Left ventricle myocardium inferior (tissue), 1 donor: ENCODE measurements around the gene UBE2QL1. TPM values are rescaled to one million over a fixed set of nuclear protein-coding genes. Genes with fewer than 3 reads are reported as not detected.

Experiments used
- DNase-seq: peaks from one replicate; pipeline ENCODE4 v3.0.0-alpha.2; 2020
- H3K27ac ChIP-seq: fragments of 200-600 bp; replicated peaks from 2 replicates; pipeline ENCODE4 v1.8.0; 2021
- H3K27me3 ChIP-seq: fragments of 200-600 bp; 2 replicates; pipeline ENCODE4 v1.8.0; 2021; ENCODE audit warnings: low read depth
- H3K36me3 ChIP-seq: fragments of 200-600 bp; 2 replicates; pipeline ENCODE4 v1.8.0; 2021
- H3K4me1 ChIP-seq: fragments of 200-600 bp; 2 replicates; pipeline ENCODE4 v1.8.0; 2021
- H3K4me3 ChIP-seq: fragments of 200-600 bp; 2 replicates; pipeline ENCODE4 v1.8.0; 2021; ENCODE audit warnings: mild to moderate bottlenecking, moderate library complexity
- H3K9me3 ChIP-seq: fragments of 200-600 bp; replicated peaks from 2 replicates; pipeline ENCODE4 v1.8.0; 2021
- CTCF ChIP-seq: fragments of 200-600 bp; IDR thresholded peaks from 2 replicates; pipeline ENCODE4 v1.8.0; 2021; ENCODE audit warnings: antibody characterized with exemption, mild to moderate bottlenecking, borderline replicate concordance
- intact Hi-C: fragments of 100-400 bp; cut with micrococcal nuclease; formaldehyde crosslinking; loops from one replicate; pipeline ENCODE4 v1.11.0; 2022
- total RNA-seq: library from RNA; stranded (reverse); fragmentation: NEBNext Ultra II Directional; extraction: Animal tissue kit (Norgen Biotek cat#: 25700); gene quantifications from one replicate; pipeline ENCODE4 v1.2.1, GENCODE V29; 2021
- donor health status: DM: no; HTN: yes; CAD: no; lungs with severe emphysema.

The UBE2QL1 gene
- total RNA-seq, 1 donor from 2014 or later, result 25.5 TPM

DNA sequence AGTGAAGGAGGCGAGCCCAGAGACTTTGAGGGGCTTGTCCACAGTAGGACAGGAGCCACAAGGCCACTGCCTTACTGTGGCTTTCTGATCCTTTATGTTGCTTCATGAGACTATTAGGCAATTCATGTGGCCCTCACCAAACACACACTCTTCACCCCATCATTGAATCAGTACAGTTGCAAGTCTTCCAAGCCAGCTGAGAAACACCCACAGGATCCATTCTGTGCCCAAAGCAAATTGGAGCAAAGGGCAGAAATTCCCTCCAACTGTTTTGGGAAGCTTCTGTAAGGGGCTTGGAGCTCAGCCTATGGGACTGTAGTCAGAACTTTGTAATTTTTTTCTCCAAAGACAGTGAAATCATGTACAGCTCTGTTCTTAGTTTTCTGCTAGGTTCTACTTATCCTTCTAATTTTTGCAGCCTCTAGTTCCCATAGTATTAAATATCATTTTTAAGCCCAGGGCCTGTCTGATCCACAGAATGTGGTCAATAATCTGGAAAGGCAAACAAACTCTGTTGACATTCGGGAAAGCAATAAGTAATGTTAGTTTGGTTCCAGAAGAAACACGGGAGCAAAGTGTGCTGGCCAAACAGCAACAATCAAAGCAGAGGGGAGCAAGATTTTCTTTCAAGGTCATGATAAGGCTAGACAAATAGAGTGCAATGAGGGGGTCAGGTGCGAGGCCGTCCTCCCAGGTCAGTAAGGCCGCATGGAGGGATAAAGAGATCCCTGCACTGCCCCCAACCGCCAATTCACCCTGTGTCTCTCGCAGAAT is 47.0 kb downstream of the UBE2QL1 start:
- TF ChIP-seq CTCF, result no peak
- Histone ChIP-seq H3K27me3 (no peaks in the 10 kb centered on the region), H3K27ac (no peak overlapping the region), H3K36me3 (peaks cover 13% of the 10 kb centered on the region), H3K4me1 (peaks cover 33% of the 10 kb centered on the region), H3K4me3 (no peak overlapping the region), H3K9me3 (no peaks in the 10 kb centered on the region)
- intact Hi-C loops, result no loop called here
- DNase-seq, result no peak

GRCh38 chr5:6496207-6496584 is 47.5 kb downstream of the UBE2QL1 start:
- intact Hi-C loops, result no loop called here
- Histone ChIP-seq H3K4me1 (peaks cover 28% of the 10 kb centered on the region), H3K27ac (no peak overlapping the region)

GRCh38 chr5:6496636-6497035 is 48.0 kb downstream of the UBE2QL1 start:
- no peaks in the 10 kb centered on the region for H3K27me3 ChIP-seq
- intact Hi-C loops, result no loop called here
- no peaks in the 10 kb centered on the region for H3K9me3 ChIP-seq
- peaks cover 7% of the 10 kb centered on the region for H3K36me3 ChIP-seq
- H3K4me1 ChIP-seq, result peaks cover 28% of the 10 kb centered on the region
- no peak overlapping the region for H3K4me3 ChIP-seq
- no peak for TF ChIP-seq CTCF
- no peak overlapping the region for H3K27ac ChIP-seq
- DNase-seq, result no peak

More at GRCh38 chr5:6496207-6496584, 47.5 kb downstream of the UBE2QL1 start:
- no peak overlapping the region for H3K4me3 ChIP-seq
- no peaks in the 10 kb centered on the region for H3K9me3 ChIP-seq
- no peak for TF ChIP-seq CTCF
- no peak for DNase-seq
- no peaks in the 10 kb centered on the region for H3K27me3 ChIP-seq
- peaks cover 11% of the 10 kb centered on the region for H3K36me3 ChIP-seq

DNA sequence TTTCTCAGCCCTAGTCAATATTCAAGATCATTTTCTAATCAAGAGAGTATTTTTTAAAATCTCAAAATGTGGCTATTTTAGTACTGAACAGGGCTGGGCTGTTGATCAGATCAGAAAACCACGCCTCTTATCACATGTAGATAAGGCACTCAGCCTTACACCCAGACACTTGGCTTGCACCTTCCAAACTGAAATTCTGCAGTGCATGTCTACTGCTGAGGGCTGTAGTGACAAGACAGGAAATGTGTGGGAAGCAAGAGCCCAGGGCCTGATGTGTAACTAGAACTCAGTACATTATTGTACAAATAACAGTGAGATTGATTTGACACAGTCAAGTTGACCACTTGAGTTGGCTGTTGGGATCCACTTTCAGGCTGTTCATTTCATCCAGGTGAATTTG is 48.6 kb downstream of the UBE2QL1 start:
- DNase-seq, result no peak
- peaks cover 2% of the 10 kb centered on the region for H3K36me3 ChIP-seq
- H3K27ac ChIP-seq, result no peak overlapping the region
- TF ChIP-seq CTCF, result no peak
- peaks cover 28% of the 10 kb centered on the region for H3K4me1 ChIP-seq
- no peaks in the 10 kb centered on the region for H3K27me3 ChIP-seq
- H3K9me3 ChIP-seq, result no peaks in the 10 kb centered on the region
- H3K4me3 ChIP-seq, result no peak overlapping the region
- intact Hi-C loops, result no loop called here

GRCh38 chr5:6498968-6499367 is 50.3 kb downstream of the UBE2QL1 start:
- Histone ChIP-seq H3K4me1 (peaks cover 28% of the 10 kb centered on the region), H3K27ac (no peak overlapping the region), H3K36me3 (no peaks in the 10 kb centered on the region), H3K27me3 (no peaks in the 10 kb centered on the region), H3K4me3 (no peak overlapping the region), H3K9me3 (no peaks in the 10 kb centered on the region)
- intact Hi-C loops, result no loop called here
- DNase-seq, result no peak
- TF ChIP-seq CTCF, result no peak
